HG03378 (cell line): Measurements from ENCODE around the gene YTHDF1.
A peak's percentile ranks its signal among the peaks of the same experiment; 100 is the strongest.
"Not testable (repeated sequence)": the region's sequence is repeated elsewhere in the genome, so short reads cannot be mapped to it uniquely, and the experiment has no call there.

Experiments used
- ATAC-seq: cut with Tn5 transposase; IDR thresholded peaks from one replicate; pipeline ENCODE4 v1.9.1; 2021; ENCODE audit warnings: mild to moderate bottlenecking, moderate library complexity; ENCODE audit not compliant: unreplicated experiment

Gene YTHDF1

DNA sequence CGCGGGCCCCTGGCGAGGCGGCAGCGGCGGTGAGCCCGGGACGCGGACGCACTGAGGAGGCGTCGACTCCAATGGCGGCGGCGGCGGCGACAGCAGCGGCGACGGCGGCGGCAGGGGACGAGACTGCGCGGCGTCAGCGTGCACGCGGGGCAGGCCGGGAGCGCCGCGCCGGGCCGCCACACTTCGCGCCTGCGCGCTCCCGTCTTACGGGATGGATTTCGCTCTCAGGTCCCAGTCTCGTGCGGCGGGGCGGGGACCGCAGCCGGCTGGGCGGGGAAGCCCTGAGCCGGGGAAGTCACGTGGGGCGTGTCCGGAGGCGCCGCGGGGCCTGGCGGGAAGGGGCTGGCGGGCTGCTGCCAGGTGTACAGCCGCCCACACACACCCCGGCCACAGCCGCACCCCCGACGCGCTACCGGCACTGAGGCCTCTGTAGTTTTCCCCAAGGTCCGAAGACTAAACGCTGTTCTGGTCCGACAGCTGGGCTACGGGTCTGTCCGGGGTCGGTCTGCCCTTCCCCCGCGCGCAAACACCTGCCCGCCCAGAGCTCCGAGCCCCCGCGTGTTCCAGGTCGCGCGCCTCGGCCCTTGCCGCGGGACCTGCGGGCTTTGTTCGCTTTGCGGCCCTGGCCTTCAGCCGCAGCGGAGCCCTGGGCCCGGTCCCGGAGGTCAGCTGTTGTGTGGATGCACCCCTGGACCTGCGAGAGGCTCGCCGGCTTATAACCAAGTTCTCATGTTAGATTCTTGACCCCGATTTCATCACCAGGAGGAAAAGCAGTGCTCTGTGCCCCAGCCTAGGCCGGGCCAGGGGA lies at the start of gene YTHDF1:
Gene YTHDF1, minus strand, starts transcription at position 91 of the 808 bp plus-strand sequence. CDS start 239 bp downstream, outside the sequence.
- ATAC-seq = peak; percentile 75

DNA sequence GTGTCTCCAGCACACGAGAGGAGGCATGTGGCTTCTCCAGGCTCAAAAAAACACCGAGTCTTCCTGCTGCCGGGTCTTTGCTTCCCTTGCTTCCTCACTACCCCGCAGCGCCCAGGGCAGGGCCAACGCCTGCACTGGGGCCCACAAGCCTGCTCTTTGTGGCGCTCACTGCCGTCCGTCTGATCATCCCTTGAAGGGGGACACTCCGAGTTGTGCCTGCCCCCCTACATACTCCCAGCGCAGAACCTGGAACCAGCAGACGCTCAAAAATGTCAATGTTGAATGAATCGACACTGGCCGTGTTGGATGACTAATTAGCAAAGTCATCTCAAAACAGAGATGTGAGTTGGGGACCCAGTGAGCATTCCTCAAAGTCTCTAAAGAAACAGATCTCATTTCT lies 48.6 kb upstream of the YTHDF1 start:
- ATAC-seq = no peak

DNA sequence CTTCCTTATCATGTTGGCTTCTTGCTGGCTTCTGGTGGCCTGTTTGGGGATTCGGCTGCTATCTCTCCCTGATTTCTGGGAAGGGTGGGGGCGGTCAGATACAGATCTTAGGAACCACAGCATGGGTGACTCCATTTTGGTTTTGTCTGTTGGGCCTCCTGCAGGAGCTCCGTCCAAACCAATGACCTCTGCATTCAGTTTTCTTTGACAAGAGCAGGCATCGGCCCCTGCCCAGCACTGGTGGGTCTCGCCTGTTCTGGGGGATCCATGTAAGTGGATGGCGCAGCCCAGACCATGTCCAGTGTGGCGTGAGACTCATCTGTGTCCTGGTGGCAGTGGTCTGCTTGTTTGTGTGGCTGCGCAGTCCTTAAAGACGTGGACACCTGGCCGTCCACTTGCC lies 48.1 kb upstream of the YTHDF1 start:
- no peak for ATAC-seq

DNA sequence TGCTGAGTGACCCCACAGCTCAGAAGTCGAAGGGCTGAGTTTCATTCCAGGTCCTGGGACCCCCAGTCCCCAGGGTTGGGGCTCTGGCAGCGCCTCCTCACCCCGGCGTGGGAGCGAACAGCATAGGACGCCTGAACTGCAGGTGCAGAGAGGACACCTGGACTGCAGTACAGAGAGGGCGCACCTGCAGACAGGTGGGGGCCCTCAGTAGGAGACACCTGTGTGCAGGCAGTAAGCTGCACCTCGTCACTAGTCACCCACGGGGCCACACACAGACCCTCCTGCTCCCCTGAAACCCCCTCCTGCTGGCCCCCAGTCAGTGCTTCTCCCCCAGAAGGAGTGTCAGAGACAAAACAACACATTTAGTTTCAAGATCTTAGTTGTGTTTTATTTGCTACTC lies 46.9 kb upstream of the YTHDF1 start:
- ATAC-seq = no peak

DNA sequence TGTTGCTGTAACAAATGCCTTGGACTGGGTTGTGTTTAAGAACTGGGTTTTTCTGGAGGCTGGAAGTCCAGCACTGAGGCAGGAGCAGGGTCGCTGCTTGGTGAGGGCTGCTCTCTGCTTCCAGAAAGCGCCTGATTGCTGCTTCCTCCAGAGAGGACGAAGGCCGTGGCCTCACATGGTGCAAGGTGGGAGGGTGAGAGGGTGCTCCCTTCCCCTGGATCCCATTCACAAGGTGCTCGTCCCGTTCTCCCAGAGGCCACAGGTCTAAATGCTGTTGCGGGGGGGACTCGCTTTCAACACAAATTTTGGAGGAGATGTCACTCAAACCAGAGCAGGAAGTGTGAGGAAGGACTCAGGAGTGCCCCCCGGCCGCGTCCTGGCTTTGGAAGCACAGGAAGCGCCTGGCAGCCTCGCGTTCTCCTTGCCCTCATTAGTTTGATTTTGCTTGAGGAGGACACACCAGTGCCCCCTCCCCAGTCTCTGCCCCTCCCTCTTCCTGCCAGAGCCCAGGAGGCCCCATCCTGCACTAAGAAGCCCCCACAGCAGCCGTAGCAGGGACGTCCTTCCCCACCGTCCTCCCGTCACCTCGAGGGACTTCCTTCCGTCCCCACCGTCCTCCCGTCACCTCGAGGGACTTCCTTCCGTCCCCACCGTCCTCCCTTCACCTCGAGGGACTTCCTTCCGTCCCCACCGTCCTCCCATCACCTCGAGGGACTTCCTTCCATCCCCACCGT lies 46.0 kb upstream of the YTHDF1 start:
- no peak for ATAC-seq

DNA sequence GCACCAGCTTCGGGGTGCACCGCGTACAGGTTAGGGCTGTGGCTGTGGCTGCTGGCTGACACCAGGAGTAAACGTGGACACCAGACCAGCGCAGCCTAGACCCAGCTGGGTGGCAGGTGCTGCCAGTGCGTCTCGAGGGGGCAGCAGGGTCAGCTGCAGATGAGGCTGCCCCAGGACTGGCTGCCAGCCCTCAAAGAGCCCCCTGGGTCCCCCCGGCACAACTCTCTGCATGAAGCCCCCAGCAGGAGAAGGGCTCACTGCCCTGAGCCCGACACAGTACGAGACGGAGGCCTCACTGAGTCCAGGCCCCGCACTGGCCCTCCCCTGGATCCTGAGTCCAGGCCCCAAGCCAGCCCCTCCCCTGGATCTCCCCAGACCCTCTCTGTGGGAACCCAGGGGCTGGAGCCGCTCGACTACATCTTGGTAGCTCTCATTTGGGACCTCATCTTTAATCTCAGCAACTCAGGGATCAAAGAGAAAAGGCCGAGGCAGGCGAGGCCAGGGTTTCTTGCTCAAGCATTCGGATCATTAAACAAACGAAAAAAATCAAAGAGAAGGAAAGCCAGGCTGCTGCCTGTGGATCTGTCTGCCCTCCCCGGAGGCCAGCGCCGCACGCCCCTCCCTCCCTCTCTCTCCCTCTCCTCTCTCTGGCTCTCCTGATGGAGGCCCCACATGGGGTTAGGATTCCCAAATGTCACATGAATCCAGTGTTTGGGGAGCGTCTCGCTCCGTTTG lies 45.3 kb upstream of the YTHDF1 start:
- no peak for ATAC-seq

DNA sequence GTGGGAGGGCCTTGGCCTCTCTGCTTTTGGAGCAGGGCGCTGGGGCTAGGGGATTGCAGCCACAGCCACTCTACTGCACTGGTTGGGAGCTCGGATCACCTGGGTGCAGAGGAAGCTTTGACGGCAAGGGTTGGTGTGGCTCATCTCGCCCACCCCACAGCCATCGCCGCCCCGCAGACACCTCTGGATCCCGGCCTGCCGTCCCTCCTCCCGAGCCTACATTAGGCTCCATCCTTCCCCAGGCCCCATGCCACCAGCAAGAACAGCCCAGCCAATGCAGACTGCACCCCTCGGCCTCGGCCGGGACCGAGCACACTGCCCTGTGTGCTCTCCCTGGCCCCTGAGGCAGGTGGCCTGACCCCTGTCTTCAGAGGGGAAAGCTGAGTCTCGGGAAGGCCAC lies 44.6 kb upstream of the YTHDF1 start:
- no peak for ATAC-seq

DNA sequence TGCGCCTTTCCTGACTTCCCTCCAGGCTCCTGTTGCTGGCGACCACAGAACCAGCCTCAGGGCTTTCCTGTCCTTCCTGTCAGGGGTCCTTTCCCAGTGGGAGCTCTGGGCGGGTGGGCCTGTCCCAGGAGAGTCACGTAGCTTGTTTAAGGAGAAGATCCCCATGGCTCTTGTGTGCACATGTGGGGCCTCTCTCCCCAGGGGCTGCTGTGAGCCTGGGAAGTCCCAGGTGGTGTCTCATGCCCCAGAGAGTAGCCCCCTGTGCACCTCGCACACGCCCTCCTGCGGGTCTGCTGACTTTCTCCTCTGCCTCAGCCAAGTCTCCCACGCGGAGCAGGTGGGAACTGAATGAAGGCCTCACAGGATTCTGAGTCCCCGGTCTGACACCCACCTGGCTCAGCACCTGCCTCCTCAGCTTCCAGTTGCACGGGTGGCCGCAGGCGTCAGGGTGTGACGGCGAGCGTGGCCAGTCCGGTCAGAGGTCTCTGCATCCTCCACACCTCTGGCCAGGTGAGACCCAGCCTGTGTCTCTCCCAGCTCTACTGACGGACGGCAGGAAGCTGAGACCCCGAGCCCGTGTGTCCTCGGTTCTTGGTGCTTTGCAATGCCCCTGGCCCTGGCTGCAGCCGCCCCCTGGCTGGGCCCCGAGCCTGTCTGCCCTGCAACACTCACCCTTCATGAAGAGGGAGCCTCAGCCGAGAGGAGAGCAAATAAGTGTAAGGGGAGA lies 44.0 kb upstream of the YTHDF1 start:
- ATAC-seq = no peak

DNA sequence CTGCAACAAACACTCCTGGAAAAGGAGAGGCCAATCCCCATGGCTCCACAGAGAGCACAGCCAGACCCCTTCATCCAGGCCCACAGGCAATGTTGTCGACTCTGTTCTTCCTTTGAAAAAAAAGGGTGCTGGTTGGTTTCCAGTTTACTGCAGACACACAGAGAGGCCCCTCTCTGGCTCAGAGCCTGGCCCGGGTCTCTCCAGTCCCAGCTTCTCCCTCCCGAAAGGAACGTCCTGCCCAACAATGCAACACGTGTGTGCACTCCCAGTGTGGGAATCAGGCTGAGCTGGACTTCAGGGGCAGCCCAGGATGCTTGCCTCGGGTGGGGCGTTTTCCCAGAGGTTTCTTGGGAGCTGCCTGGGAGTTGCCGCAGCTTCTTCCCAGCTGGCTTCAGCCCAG lies 42.9 kb upstream of the YTHDF1 start:
- ATAC-seq = no peak

DNA sequence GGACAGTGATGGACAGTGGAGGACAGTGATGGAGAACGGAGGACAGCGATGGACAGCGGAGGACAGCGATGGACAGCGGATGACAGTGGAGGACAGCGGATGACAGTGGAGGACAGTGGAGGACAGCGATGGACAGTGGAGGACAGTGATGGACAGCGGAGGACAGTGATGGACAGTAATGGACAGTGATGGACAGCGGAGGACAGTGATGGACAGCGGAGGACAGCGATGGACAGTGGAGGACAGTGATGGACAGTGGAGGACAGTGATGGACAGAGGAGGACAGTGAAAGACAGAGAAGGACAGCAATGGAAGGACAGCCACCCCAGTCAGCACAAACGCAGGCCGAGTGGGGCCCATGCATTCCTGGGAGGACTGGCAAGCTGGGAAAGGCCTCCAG lies 41.7 kb upstream of the YTHDF1 start:
- no peak for ATAC-seq

DNA sequence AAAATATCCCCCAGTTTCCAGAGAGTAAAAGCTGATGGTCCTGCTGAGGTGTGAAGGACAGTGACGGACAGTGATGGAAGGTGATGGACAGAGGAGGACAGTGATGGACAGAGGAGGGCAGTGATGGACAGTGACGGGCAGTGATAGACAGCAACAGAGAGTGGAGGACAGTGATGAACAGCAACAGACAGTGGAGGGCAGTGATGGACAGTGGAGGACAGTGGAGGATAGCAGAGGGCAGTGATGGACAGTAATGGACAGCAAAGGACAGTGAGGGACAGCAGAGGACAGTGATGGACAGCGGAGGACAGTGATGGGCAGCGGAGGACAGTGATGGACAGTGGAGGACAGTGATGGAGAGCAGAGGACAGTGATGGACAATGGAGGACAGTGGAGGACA lies 41.0 kb upstream of the YTHDF1 start:
- ATAC-seq = no peak

DNA sequence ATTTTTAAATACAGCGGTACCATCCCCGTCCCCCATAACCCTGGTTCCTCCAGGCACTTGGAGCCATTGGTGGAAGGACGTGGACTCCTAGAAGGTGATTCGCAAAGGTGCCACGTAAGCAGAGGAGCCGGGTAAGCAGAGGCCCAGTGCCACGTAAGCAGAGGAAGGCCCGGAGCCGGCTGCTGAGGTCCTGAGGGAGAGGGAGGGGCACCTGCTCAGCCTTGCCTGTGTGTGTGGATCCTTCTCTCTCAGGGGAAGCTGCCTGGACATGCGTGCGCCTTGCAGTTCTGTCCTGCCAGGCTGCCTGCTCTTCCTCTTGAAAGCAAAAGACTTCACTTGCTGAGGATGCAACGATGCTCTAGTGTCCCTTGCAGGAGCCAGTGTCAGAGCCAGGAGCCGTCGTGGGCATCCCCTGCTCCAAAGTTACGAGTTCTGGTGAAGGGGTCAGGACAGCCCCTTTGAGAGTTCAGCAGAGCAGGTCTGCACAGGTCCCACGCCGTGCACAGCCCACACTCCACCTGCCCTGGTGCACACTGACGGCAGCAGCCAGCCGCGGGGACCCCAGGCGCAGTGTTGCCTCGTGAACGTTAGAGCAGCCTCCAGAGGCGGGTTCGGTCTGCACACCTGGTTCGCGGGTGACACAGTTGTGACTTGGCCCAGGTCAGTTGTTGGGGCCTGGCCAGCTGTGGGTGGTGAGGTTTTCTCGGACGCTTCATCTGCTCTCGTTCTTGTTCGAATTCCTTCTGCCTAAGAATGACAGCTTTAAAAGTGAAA lies 40.2 kb upstream of the YTHDF1 start:
- ATAC-seq = no peak

DNA sequence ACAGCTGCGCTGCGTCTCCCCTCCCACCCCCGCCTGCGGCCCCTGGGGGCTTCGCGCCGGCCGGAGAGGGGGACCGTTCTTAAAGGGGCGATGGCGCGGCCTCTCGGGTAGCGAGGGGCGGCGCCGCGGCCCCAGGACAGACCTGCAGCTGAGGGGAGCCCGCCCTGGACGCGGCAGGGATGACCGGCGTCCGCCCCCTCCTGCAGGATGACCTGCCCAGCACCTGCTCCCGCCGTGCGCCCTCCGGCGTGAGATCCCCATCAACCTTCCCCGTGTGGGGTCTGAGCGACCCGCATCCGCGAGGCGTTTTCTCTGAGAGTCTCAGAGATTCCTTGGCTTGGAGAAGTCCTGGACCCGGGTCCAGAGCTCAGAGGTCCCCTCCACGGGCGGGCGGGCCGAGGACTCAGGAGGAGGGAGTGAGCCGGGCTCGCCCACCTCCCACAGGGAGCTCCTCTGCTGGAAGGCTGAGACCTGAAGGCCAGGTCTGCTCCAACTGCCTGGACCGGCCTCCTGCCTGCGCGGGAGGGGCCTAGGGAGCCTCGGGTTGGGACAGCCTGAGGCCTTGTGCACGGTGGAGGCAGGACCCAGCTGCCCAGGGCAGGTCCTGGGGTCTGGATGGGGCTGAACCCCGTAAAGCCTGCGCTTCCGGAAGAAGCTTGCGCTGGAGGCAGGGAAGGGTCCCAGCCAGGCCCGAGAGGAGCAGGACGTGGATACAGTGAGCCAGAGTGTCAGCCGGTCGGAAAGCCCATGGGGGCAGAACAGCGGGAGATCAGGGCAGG lies 38.9 kb upstream of the YTHDF1 start:
- no peak for ATAC-seq

DNA sequence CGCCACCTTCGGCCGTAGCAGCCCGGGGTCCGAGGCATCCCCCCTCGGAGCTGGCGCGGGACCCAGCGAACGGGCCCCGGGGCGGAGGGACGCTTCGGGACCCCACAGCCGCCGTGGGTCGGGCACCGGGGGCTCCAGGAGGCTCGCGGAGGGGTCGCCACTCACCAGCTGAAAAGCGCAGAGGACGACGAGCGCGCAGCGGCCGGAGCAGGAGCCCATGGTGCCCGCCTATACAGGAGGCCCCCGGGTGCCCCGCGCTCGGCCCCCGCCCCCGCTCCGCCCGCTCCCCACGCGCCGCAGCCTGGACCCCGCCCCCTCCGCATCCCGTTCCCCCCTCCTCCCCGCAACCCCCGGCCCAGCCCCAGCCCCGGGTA lies 38.3 kb upstream of the YTHDF1 start, which contains the start of gene NKAIN4:
Gene NKAIN4, minus strand, starts transcription at position 232 of the 374 bp plus-strand sequence. Its CDS starts 13 bp downstream, at position 219.
- no peak for ATAC-seq

DNA sequence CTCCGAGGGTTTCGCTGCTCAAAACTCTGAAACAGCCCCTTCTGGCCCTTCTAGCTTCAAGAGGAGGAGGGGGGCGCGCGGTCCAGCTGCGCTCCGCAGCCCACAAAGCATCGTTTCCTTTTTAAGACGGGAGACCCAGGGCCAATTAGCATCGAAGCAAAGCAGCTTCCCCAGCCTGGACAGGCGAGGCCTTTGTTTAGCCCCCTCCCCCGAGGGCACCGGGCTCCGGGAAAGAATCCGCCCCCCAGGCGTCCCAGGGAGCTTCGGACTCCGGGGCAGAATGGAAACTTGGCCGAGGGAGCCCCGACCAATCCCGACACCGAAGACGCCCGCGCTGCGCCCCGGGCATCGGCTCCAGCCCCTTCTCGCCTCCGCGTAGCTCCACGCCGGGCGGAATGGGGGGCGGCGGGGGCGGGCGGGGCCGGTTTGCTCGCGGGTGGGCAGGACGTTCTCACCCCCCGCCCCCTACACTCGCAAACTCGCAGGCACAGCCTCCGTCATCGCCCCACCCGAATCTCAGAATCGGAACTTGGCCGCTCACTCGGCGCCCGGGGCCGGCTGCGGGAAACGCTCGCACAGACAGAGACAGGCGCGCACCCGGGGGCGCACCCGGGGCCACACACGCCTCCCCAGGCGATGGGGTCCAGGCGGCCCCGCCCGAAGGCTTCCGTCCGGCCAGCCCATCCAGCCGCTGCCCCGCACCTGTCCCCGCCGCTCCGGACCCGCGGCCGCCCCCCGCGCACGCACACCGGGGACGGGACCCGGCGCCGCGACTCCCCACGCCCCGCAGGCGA lies 37.7 kb upstream of the YTHDF1 start:
- no peak for ATAC-seq

DNA sequence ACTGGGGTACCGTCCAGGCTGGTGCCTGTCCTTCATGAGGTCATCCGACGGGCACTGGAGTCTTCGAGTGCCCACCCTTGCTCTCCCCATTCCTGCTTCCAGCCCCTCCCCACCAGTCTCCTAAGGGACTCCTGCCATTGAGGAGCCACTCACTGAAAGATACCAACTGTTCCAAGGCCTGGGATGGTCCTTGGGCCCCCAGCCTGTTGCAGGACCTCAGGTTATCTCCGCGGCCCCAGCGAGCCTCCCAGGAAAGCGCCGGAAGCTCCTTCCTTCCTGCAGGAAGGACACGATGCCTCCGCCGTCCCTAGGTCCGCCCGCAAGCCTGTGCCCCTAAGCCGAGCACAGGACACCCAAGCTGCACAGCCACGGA lies 37.1 kb upstream of the YTHDF1 start:
- no peak for ATAC-seq

DNA sequence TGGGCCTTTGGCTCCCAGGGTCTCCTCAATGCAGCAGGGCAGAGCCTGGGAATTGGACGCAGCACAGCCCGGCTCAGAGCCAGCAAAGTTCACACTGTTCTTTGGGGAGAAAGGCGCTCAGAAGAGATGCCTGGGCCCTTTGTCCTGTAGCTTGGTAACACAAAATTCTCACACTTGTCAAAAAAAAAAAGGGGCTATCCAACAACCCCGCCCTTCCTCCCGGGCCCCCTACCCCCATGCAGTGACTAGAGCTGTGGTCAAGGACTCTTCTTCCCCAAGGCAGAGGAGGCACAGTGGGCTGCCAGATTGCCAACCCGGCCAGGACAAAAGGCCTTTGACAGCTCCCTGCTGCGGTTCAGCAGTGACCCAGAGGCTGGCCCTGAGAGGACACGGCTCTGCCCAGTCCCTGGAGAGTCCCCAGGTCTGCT lies 36.4 kb upstream of the YTHDF1 start:
- ATAC-seq = no peak

DNA sequence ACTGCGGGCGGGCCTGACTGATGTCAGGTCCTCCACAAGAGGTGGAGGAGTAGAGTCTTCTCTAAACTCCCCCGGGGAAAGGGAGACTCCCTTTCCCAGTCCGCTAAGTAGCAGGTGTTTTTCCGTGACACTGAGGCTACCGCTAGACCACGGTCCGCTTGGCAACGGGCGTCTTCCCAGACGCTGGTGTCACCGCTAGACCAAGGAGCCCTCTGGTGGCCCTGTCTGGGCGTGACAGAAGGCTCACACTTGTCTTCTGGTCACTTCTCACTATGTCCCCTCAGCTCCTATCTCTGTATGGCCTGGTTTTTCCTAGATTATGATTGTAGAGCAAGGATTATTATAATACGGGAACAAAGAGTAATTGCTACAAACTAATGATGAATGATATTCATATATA lies 35.4 kb upstream of the YTHDF1 start:
- not testable (repeated sequence) for ATAC-seq

DNA sequence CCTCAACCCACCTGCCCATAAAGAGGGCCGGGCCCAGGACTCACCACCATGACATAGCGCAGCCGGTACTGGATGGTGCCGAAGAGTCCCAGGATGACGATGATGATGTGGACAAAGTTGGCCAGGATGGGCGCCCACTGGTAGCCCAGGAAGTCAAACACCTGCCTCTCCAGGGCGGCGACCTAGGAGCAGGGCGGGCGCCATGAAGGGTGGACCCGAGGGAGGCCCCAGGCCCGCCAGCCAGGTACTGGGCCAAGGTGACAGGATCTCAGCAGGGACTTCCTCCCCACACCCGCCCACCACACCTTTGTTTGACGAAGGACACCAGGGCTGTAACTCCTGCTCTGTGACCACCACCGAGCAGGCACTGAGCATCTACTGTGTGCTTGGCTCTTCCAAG lies 34.0 kb upstream of the YTHDF1 start:
- no peak for ATAC-seq
